Vagina (tissue), 2 donors: Measurements from ENCODE around the gene SLC29A3. TPM values are rescaled to one million over a fixed set of nuclear protein-coding genes. Genes with fewer than 3 reads are reported as not detected.

Experiments used
- DNase-seq, 2 donors: peaks; one replicate each; pipeline ENCODE4 v3.0.0-alpha.2; 2017; ENCODE audit errors: extremely low spot score in 2 of 2
- H3K27ac ChIP-seq: fragments of 200-600 bp; sonication (generic); one replicate; pipeline ENCODE4 v1.5.1; 2019
- H3K27me3 ChIP-seq: fragments of 200-600 bp; sonication (generic); one replicate; pipeline ENCODE4 v1.5.1; 2019
- H3K36me3 ChIP-seq, 2 donors: fragments of 200-600 bp; sonication (generic); one replicate each; pipeline ENCODE4 v1.5.1; 2017 to 2019
- H3K4me1 ChIP-seq: fragments of 200-600 bp; sonication (generic); one replicate; pipeline ENCODE4 v1.5.1; 2019
- H3K4me3 ChIP-seq, 2 donors: fragments of 200-600 bp; sonication (generic); 1 replicate in 1 of 2; 2 replicates in 1 of 2; pipeline ENCODE4 v1.5.1; 2016 to 2019
- H3K9me3 ChIP-seq: fragments of 200-600 bp; sonication (generic); one replicate; pipeline ENCODE4 v1.5.1; 2019
- CTCF ChIP-seq, 3 experiments: fragments of 450-650 bp in 2 of 3; fragments of 200-600 bp in 1 of 3; sonication (generic) in 1 of 3; IDR thresholded peaks; one replicate each; pipeline ENCODE4 v1.5.1; 2017 to 2019; ENCODE audit warnings: antibody characterized with exemption in 3 of 3, mild to moderate bottlenecking in 2 of 3, moderate library complexity in 2 of 3
- POLR2A ChIP-seq, 2 donors: fragments of 450-650 bp; IDR thresholded peaks; one replicate each; pipeline ENCODE4 v1.6.1; 2017; ENCODE audit warnings: antibody characterized with exemption in 2 of 2, mild to moderate bottlenecking in 2 of 2, moderate library complexity in 2 of 2
- POLR2AphosphoS5 ChIP-seq, 2 donors: sonication (generic); formaldehyde crosslinking; IDR thresholded peaks; one replicate each; pipeline ENCODE4 v1.9.0; 2017; ENCODE audit warnings: antibody characterized with exemption in 2 of 2, mild to moderate bottlenecking in 2 of 2, low read depth in 1 of 2; ENCODE audit not compliant: insufficient read depth in 1 of 2
- intact Hi-C: fragments of 100-400 bp; cut with DNase I; formaldehyde crosslinking; loops from one replicate; pipeline ENCODE4 v1.15.1; 2023
- total RNA-seq: library from RNA; depleted of rRNA; stranded (reverse); fragments of >200 nt; gene quantifications from one replicate; pipeline ENCODE4 v1.2.3, GENCODE V29; 2016

The SLC29A3 gene
- total RNA-seq, 1 donor from 2014 or later: 7.6 TPM

GRCh38 chr10:71369602-71370001, 50.5 kb downstream of the SLC29A3 start:
- intact Hi-C loops: no loop called here
- no peak for TF ChIP-seq POLR2A (IDR thresholded peaks at IDR 0.05)
- TF ChIP-seq POLR2AphosphoS5 (IDR thresholded peaks at IDR 0.05; ENCODE audit: insufficient read depth in 1 of 2, low read depth in 1 of 2): no peak
- no peak for TF ChIP-seq CTCF (IDR thresholded peaks at IDR 0.05)
- no peak overlapping the region for H3K4me3 ChIP-seq
- H3K9me3 ChIP-seq: no peaks in the 10 kb centered on the region
- H3K27me3 ChIP-seq: no peaks in the 10 kb centered on the region
- no peak for DNase-seq
- no peaks in the 10 kb centered on the region for H3K4me1 ChIP-seq
- no peak overlapping the region for H3K27ac ChIP-seq
- H3K36me3 ChIP-seq: no peaks in the 10 kb centered on the region

- Histone ChIP-seq H3K9me3 (no peaks in the 10 kb centered on the region), H3K4me1 (no peaks in the 10 kb centered on the region), H3K27me3 (no peaks in the 10 kb centered on the region), H3K36me3 (no peaks in the 10 kb centered on the region), H3K4me3 (no peak overlapping the region), H3K27ac (no peak overlapping the region)
- no peak for DNase-seq
- TF ChIP-seq CTCF (IDR thresholded peaks at IDR 0.05) (no peak), POLR2A (IDR thresholded peaks at IDR 0.05) (no peak), POLR2AphosphoS5 (IDR thresholded peaks at IDR 0.05; ENCODE audit: insufficient read depth in 1 of 2, low read depth in 1 of 2) (no peak)
- intact Hi-C loops: no loop called here
Measured at GRCh38 chr10:71370031-71370430, 51.0 kb downstream of the SLC29A3 start.

- Histone ChIP-seq H3K4me3 (no peak overlapping the region), H3K4me1 (peaks cover 2% of the 10 kb centered on the region), H3K36me3 (no peaks in the 10 kb centered on the region), H3K27ac (no peak overlapping the region), H3K9me3 (no peaks in the 10 kb centered on the region), H3K27me3 (no peaks in the 10 kb centered on the region)
- DNase-seq: no peak
- TF ChIP-seq POLR2A (IDR thresholded peaks at IDR 0.05) (no peak), POLR2AphosphoS5 (IDR thresholded peaks at IDR 0.05; ENCODE audit: insufficient read depth in 1 of 2, low read depth in 1 of 2) (no peak), CTCF (IDR thresholded peaks at IDR 0.05) (no peak)
- intact Hi-C loops: no loop called here
Measured at GRCh38 chr10:71371750-71372166, 52.7 kb downstream of the SLC29A3 start.

GRCh38 chr10:71372882-71373495, 53.9 kb downstream of the SLC29A3 start:
- DNase-seq: no peak
- no peak overlapping the region for H3K4me3 ChIP-seq
- no peak overlapping the region for H3K27ac ChIP-seq
- H3K27me3 ChIP-seq: no peaks in the 10 kb centered on the region
- H3K36me3 ChIP-seq: no peaks in the 10 kb centered on the region
- no peak for TF ChIP-seq CTCF (IDR thresholded peaks at IDR 0.05)
- TF ChIP-seq POLR2AphosphoS5 (IDR thresholded peaks at IDR 0.05; ENCODE audit: insufficient read depth in 1 of 2, low read depth in 1 of 2): no peak
- no peak for TF ChIP-seq POLR2A (IDR thresholded peaks at IDR 0.05)
- H3K9me3 ChIP-seq: no peaks in the 10 kb centered on the region
- peaks cover 7% of the 10 kb centered on the region for H3K4me1 ChIP-seq
- intact Hi-C loops: no loop called here

- intact Hi-C loops: no loop called here
- Histone ChIP-seq H3K4me3 (no peak overlapping the region), H3K9me3 (no peaks in the 10 kb centered on the region), H3K27ac (no peak overlapping the region), H3K4me1 (peaks cover 7% of the 10 kb centered on the region), H3K36me3 (no peaks in the 10 kb centered on the region), H3K27me3 (no peaks in the 10 kb centered on the region)
- no peak for DNase-seq
- TF ChIP-seq CTCF (IDR thresholded peaks at IDR 0.05) (no peak), POLR2A (IDR thresholded peaks at IDR 0.05) (no peak), POLR2AphosphoS5 (IDR thresholded peaks at IDR 0.05; ENCODE audit: insufficient read depth in 1 of 2, low read depth in 1 of 2) (no peak)
Measured at GRCh38 chr10:71374481-71375233, 55.6 kb downstream of the SLC29A3 start.
